Measurements from ENCODE around the gene SH3RF1. TPM values are rescaled to one million over a fixed set of nuclear protein-coding genes. Genes with fewer than 3 reads are reported as not detected.
A peak's percentile ranks its signal among the peaks of the same experiment; 100 is the strongest.

SH3RF1 gene
- total RNA-seq, 1 donor from 2014 or later, result 21.8 TPM

DNA sequence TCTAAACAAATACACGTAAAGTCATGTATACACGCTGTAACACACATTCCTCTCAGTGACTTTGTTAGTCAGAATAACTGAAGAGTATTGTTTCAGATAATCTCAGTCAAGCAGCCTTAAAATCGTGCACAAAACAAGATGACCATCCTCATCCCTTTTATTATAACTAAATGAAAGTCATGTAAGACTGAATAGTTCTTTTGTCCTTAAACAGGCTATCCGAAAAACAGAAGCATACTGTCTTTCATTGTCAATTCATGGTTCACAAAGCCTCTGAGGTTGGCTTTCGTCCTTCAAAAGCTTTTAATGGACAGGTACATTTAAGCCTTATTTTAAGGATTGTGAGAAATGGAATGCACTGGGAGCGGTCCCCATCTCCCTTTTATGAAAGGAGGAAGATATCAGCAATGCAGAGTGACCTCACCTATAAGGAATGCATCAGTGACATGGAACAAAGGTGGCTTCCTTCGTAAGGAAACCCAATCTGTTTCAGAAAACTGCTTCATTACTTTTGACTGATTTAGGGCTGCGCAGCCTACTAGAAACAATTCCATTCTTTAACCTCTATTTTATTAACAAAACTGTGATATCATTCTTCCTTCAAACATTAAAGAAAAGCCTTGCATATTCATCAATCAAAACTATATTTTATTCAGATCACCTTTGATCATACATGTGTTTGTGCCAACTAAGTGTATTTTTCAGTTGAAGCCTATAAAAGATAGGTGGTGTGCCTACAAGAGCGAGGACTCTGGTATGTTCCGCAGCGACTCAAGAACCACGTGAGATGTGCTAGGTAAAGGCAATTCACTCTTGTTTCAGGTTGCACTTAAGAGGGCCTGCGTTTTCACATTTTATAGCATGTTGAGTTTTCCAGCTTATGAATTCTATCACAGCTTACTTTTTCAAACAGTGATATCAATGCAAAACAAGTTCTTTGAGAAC lies 19.2 kb downstream of the SH3RF1 start:
- DNase-seq, result no peak

DNA sequence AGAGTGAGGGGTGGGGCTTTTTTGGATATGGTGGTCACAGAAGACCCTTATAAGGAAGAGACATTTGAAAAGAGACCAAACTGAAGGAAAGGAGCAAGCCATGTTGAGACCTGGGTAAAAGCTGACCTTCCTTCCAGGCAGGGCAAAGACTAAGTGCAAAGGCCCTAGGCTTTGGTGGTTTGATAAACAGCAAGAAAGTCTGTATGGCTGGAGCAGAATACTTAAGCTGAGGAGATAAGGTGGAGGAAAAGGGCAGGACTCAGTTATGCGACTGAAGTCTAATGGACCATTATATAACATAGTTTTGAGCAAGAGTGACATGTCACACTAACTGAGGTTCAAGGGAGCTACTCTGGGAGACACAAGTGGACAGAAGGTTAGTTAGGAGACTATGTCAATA lies 20.0 kb downstream of the SH3RF1 start:
- no peak for DNase-seq

DNA sequence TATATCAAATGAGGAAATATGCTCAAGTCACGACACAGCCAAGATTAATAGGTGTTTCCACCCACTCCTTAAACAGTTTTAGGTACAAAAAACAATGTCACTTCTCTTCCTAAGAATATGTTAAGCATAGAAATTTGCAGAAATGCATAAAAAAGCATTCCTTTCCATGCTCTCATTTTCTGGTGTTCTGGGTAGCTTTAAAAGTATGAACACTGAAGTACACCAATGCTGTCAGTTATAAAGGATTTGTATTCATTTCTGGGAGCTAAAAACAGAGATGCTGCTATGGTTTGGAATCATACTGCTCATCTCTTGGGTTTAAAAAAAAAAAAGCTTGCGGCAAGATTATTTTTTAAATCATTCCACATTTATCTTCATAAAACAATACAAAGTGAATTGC lies 20.8 kb downstream of the SH3RF1 start:
- no peak for DNase-seq

DNA sequence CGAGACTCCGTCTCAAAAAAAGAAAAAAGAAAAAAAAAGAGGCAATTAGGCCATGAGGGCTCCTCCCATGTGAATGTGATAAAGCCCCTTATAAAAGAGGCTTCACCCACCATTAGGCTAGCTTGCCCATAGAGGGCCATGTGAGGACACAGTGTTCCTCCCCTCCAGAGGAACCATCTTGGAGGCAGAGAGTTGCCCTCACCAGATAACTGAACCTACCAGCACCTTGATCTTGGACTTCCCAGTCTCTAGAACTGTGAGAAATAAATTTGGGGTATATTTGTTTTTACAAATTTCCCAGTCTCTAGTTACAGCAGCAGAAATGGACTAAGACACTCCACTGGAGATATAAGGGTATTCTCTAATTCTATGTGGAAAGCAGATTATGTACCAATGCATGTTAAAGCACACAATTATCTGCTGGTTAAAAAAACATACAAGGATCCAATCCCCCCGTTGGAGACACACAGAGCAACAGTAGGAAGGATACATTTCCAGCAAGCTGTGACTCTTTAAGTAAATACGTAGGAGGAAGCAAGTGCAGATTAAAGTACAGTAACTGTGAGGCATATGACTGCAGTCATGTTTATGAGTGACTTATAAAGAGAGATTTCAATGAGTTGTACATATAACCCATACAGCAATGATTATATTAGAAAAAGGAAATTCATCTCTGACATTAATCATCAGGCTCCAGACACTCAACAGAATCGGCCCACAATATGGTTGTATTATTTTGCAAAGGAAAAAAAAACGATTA lies 21.4 kb downstream of the SH3RF1 start:
- no peak for DNase-seq

DNA sequence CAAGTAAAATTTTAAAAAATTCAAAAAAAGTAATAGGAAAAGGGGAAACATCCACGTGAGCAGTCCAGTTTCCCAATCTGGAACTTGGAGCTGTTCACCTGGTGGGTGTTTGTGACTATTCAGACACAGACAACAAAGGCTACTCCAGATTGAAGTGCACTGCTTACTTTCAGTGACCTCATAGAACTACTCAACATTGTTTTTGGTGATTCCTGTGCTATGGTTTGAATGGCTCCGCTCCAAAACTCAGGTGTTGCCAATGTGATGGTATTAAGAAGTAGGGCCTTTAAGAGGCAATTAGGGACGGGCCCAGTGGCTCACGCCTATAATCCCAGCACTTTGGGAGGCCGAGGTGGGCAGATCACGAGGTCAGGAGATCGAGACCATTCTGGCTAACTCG lies 22.1 kb downstream of the SH3RF1 start:
- no peak for DNase-seq

DNA sequence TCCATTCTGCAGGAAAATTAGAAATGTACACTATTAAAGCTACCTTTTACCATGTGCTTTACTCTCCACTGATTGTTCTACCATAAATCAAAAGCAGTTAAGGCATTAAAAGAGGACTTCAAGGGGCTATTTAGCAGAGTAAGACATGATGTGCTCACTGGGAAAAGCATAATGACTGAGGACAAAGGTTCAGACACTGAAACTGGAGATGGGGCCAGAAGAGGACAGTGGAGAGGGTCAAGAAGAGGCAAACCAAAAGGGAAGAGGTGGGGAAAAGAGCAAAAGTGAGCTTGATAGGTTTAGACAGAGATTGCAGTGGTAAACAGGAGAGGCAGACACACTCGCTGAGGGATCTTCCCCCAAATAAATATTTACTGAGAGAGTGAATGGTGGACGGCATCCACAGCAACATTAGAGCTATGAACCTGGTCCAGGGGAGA lies 23.8 kb downstream of the SH3RF1 start:
- DNase-seq, result no peak

DNA sequence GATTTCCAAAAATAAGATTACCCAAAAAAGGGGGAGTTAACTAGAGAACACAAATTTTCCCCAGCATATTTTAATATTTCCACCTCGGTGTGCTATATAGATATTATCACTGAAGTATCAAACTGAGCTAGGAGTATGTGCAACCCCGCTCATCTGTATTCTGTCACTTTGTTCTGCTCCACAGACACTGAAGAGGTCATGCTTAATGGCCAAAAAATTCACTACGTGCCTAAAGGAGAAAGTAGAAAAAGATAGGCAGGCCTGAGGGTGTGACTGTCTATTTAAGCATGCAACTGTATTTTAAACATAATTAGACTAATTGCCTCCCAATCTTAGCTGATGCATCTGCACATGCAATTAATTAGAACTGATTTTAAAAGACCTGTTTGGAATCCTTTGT lies 24.5 kb downstream of the SH3RF1 start:
- DNase-seq, result no peak

DNA sequence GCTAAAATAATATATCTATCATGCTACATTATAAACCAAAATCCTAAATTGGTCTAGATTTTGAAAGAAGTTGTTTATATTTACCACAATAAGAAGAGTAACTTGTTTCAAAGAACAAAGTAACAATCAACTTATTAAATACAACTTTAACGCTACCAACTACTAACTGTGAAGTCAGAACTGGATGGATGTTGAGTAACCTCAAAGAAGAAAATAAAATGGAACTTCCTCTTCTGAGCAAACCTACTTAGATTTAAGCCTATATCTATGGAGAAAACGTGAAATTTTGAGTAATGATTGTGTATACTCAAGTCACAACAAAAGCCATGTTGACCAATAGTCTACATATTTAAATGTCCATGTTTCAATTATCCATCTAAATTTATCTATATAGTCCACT lies 25.7 kb downstream of the SH3RF1 start:
- no peak for DNase-seq

DNA sequence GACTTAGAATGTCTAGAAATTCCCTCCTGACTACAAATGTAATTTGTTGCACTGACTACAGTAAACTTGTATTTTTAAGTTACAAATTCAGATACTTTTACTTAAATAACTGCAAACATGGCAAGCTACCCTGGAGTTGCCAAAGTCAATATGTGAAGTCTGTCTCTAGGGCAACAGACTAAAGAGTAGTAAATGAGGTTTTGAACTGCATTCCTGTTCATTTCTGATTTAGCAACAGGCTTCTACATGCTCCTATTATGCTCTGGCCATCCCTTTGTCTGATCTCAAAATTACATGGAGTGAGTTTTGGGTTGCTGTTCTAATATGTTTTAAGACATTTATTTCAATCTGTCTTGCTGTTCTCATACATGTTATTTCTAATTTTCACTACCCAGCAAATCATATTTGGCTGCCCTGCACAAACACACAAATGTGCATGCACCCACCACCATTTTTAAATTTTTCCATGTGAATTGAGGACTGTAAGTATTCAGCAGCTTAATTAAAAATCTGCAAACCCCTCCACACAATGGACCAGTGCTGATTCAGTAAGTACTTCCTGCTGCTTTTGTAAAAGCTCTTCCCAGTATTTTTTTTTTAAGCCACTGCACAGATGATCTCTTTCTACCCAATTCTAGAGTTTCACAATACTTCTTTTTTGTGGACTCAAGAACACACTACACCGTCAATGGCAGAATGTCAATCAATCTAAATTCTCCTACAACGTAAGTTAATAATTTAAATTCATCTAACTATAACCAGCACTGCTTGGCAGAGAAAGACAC lies 26.7 kb downstream of the SH3RF1 start:
- DNase-seq, result peak; percentile 66

DNA sequence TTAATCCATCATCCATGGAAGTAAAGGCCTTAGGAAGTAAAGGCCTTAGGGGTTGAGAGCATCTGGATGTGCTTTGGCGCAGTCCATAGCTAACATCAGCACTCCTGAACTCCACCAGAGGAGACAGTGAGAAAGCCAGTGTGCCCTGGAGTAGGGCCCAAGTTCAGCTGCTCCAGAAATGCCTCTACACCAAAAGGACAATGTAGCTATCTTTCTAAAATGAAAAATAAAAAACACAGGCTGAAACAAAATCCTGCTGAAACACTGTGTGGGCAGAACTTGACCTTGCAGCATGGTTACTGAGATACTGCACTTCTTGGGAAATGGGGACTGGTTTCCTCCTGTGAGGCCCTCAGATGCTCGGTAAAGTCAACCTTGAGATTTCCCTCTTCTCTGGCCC lies 29.3 kb downstream of the SH3RF1 start:
- no peak for DNase-seq

DNA sequence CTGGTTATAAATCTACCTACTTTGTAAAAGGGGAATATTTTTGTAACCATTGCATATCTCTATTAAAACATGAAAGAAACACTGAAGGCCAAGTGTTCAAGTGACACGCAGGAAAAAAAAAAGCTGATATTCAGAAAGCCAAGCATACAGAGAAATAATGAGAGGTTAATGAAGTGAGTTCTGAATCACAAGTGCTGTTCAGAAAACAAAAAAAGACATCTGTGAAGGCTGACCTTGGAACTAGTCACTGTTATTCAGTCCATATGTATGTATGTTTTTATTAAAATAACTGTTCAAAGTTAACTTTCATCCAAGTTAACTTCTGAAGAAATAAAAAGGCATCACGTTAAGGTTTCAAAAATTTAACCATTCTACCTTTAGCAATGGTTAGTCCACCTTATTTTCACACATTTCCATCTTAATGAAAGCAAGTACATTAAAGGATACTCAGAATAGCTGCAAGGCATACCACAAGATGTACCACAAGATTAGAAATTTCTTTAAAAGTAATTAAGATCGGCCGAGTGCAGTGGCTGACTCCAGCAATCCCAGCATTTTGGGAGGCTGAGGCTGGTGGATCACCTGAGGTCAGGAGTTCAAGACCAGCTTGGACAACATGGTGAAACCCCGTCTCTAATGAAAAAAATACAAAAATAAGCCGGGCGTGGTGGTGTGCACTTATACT lies 31.4 kb downstream of the SH3RF1 start:
- DNase-seq, result no peak

DNA sequence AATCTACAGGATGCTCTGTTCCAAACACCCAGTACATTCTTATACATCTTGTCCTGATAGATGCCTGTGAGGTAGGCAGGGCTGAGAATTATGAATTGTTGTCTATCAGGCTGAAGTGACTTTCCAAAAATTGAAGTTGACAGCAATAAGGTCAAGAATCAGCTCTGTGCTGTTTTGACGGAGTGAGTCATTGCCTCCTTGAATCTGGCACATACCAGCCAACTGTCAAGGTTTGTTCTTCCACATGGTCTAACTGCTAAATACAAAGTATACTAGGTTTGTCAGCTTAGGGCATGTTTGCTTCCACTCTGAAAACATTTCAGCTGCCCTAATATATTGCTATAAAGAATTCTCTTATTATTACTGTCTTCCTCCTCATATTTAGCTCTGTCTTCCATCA lies 32.3 kb downstream of the SH3RF1 start:
- DNase-seq, result no peak

DNA sequence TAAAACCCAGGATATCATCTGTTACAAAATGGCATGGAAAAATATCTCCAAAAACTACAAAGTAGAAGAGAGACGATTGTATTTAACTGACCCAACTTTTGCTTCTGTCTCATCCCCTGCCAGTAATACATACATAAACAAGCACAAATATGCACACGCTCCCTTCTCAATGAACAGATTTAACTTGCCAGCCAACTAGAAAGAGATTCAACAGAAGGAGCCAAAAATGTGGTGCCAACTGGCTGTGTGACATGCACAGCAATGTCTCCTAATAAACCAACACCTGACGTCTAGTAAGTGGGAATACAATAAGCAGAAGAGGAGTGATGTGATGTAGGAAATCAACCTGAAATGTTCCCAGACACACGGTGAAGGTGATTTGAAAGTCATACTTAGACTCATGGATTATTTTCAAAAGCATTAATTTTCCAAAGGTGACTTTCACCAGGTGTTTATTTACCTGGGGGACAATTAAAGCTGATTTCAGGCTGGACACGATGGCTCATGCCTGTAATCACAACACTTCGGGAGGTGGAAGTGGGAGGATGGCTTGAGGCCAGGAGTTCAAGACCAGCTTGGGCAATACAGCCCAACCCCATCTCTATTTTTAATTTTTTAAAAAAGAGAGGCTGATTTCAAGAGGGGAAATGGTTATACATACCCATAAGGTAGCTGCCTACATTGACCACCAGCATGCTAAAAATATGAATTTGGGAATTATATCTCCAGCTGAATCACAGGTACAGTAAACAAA lies 33.7 kb downstream of the SH3RF1 start:
- DNase-seq, result peak; percentile 70

DNA sequence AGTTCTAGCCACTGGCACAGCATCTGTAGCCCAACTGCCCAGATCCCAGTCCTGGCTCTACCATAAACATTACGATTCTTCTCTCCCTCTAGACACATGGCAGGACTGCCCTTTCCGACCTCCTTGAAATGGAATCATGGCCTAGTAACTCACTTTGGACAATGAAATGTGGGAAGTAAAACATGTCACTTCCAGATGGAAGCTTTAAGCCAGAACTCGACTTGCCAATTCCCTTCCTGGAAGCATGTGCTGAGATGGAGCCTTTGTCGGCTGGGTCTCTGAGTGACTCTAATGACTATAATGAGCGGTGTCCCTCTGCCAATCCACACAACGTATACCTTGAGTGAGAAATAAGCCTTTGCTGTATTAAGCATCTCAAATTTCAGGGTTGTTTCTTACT lies 34.7 kb downstream of the SH3RF1 start:
- no peak for DNase-seq

DNA sequence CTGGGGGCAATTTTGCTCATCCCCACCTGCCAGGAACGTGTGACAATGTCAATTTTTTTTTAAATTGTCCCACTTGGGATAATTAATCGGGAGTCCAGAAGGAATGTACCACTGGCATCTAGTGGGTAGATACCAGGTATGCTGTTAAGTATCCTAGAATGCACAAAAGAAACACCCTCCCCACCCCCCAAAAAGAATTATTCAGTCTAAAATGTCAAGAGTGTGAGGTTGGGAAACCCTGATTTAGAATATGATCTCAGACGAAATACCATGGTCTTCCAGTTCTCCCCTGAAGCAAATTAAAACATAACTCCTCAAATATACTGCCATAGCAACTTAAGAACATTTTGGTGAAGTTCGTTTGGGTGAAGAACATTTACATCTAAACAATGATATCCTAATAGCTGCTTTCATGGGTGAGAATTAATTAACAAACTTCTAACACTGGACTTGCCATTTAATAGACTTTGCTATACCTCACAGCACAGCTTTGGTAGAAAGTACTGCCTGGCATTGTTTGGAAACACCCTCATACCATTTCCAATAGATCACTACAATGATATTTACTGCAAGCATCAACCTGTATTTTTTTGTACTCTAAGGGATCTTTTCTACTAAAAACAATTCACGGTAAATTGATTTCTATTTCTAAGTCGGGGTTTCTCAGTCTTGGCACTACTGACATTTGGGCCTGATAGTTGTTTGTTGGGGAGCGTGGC lies 36.5 kb downstream of the SH3RF1 start:
- no peak for DNase-seq

DNA sequence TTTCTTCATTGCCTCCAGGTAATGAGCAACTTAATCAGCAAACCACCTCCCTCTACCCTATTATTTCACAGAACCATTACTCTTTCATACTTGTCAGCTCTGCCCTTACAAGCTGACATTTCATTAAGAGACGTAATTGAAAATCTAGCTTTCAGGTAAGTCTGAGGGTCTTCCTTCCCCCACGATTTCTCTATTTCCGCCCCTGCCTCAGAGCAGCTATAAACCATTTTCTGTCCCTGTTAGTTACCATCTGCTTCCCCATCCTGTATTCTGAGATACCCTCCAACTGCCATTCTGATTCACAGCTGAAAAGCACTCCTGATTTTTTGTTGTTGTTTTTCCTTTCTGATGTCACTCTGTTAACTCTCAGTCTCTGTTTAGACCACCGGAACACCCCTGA lies 37.1 kb downstream of the SH3RF1 start:
- DNase-seq, result no peak

DNA sequence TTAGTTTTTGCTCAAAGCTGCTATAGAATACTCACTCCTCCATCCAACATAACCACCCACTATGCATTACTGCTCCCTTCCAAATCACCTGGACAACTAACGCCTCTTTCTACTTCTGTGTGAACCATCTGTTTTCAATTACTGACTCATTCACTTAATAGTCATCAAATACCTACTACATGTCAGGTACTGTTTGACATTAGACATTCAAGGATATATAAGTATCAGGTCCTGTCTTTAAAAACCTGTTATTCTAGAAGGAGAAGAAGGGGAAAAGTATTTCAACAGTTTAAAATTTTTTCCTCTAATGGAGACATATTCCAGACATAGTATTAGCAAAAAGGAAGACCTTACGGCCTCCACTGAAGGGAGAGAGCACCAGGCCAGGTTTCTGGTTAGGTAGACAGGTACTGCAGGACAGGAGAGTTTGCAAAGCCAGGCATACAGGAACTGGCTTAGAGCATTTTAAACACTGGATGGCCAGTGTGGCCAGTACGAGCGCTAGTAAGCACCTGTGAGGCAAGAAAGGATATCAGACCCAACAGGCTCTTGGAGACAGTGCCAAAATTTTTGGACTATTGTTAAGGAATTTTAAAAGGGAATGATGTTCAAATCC lies 39.0 kb downstream of the SH3RF1 start:
- no peak for DNase-seq

DNA sequence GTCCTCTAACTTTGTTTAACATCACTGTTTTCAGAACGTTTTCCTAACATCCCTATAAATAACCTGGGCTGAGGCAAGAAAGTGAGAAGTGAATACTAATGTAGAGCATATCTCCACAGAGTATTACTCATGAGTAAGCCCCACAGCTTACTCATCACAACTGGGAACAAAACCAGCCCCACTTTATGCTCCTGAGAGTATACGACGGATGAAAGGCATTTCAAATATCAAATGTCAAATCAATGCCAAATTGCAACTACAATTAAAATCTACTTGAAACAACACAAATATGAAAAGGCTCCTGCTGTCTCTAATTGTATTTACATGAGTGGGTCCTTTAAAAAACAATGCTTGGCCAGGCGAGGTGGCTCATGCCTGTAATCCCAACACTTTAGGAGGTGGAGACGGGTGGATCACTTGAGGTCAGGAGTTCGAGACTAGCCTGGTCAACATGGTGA lies 41.2 kb downstream of the SH3RF1 start:
- no peak for DNase-seq

DNA sequence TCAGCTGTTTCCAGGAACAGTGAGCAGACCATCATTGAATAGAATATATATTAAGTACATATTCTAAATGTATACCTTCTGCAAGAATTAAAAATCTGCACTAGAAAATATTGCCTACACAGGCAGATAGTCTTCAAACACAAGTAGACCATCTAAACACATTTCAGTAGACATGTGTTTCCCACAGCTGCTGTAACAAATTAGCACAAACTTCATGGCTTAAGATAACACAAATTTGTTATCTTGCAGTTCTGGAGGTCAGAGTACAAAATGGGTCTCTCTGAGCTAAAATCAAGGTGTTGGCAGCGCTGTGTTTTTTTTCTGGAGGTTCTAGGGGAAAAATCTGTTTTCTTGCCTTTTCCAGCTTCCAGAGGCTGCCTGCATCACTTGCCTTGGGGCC lies 42.7 kb downstream of the SH3RF1 start:
- no peak for DNase-seq

DNA sequence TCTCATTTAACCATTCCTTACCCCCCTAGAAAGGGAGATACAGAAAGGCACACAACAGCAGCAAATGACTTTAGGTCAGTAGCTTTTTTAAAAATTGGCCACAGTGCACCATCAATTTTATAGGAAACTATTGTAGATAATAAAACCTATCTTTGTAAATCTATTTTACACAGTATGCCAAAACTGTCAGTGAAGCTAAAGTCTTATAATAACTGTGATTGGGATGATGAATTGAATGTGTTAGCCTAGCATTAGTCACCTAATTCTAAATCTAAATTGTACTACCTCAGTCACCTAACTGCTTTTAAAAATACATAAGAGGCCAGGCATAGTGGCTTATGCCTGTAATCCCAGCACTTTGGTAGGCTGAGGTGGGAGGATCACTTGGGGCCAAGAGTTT lies 44.2 kb downstream of the SH3RF1 start:
- no peak for DNase-seq
